Stromal cell of bone marrow (primary cell): ENCODE data around the gene RMND5A.
"Not testable (repeated sequence)": the region's sequence is repeated elsewhere in the genome, so short reads cannot be mapped to it uniquely, and the experiment has no call there.

Experiments used
- DNase-seq: peaks from one replicate; pipeline ENCODE4 v3.0.0-alpha.2; 2012; ENCODE audit warnings: low read depth

The RMND5A gene

GRCh38 chr2:86719637-86720539, at the start of gene RMND5A:
RMND5A (plus strand) TSS chr2:86720291; CDS start chr2:86720668, 377 bp downstream.
- DNase-seq: peak; percentile 79

- peak; percentile 3 for DNase-seq
Observed at GRCh38 chr2:86671337-86671981, 48.6 kb upstream of the RMND5A start.

GRCh38 chr2:86672027-86672545, 48.0 kb upstream of the RMND5A start:
- no peak for DNase-seq

DNA sequence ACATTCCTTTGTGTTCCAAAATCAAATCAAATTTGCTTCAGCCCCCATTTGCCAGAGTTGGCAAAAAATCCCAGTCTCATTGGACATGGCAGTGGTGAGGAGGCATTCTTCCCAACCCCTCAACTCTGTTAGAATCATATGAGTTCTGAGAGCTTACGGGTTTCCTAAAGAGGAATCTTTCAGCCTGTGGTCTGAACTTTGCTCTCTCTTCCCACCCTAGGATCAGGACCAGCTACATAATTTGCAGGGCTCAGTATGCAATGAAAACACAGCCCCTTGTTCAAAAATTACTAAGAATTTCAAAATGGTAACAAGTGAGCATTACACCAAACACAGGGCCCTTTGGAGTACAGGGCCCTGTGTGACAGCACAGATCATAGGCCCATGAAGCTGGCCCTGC, 47.1 kb upstream of the RMND5A start:
- no peak for DNase-seq

GRCh38 chr2:86673986-86674670, 46.0 kb upstream of the RMND5A start:
- peak; percentile 6 for DNase-seq

GRCh38 chr2:86675104-86675503, 45.0 kb upstream of the RMND5A start:
- DNase-seq: no peak

DNA sequence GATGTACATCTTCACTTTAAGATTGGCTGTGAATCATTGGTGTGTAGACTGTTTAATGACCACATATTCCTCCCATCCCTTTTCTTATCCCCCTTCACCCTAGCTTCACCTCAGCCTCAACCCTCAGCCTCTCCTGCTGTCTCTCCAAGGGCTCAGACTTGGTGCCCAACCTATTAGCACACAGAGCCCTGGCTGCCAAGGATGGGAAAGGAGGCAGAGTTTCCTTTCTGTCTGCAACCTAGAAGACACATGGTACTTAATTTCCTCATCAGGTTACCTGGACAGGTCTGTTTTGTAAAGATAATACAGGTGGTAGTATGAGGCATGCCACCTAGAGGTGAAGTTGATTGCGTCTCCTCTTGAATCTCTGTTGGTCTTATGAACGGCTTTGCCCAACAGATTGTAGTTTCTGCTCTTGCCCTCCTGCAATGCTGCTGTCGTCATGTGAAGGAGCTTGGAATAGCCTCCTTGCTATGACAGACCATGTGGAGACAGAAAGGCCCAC, 44.5 kb upstream of the RMND5A start:
- no peak for DNase-seq

- DNase-seq: no peak
Observed at GRCh38 chr2:86677816-86678215, 42.3 kb upstream of the RMND5A start.

- DNase-seq: no peak
Observed at GRCh38 chr2:86679036-86679435, 41.1 kb upstream of the RMND5A start.

GRCh38 chr2:86685351-86685750, 34.7 kb upstream of the RMND5A start:
- DNase-seq: no peak

DNA sequence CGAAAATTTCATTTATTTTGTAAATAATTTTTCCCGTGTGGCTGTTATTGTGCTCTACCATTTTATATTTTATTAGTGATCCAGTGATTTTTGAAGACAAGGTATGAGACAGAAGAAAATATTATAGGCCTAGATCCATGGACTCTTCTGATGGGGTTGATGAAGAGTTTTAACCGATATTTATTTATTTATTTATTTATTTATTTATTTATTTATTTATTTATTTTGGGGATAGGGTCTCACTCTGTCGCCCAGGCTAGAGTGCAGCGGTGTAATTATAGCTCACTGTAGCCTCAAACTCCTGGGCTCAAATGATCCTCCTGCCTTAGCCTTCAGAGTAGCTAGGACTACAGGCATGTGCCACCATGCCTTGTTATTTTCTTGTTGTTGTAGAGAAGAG, 33.6 kb upstream of the RMND5A start:
- DNase-seq: no peak

DNA sequence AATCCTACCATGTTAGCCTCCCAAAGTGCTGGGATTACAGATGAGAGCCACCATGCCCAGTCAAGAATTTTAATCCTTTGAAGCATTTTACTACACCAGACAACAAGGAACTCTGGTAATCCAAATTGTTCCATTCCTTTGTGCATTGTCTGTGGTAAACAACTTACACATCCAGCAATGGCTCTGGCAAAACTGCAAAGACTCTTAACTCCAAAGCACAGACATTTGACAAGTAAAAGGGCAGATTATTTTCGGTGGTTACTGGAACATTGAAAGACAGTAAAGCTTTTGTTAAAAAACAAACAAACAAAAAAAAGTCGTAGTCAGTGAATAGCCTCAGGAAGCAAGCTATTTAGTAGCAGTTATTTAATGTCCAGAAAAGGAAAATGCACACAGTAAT, 33.2 kb upstream of the RMND5A start:
- DNase-seq: no peak

GRCh38 chr2:86695053-86695691, 24.9 kb upstream of the RMND5A start:
- no peak for DNase-seq

GRCh38 chr2:86697551-86698104, 22.5 kb upstream of the RMND5A start:
- DNase-seq: no peak

- DNase-seq: peak; percentile 37
Observed at GRCh38 chr2:86700690-86701089, 19.4 kb upstream of the RMND5A start.

DNA sequence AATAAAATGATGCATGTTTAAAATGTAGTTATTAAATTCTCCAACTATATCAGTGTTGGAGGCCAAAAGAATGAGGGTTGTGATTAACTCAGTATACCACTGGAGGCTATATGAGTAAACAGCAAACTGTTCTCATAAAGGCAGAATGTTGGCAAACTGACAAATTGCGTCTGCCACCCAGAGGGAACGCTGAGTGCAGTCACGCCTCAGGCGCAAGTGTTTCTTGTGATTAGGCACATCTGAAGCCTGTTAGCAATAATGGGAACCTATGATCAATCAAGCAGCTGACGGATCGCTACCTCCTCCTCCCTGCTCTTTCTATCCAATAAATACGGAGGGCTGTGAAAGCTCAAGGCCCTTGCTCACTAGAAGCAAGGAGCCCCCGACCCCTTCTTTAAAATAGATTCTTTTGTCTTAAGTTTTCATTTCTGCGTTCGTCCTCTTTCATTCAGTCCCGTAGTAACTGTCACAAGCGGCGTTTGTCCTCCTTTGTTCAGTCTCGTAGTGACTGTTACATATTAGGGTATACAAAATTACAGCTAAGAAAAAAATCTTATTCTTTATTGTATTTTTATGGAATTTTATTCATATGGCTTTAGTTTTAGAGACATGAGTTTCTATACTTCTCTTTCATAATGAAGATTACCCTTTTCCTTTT, 16.3 kb upstream of the RMND5A start:
- no peak for DNase-seq

- peak; percentile 43 for DNase-seq
Observed at GRCh38 chr2:86704459-86704971, 15.6 kb upstream of the RMND5A start.

GRCh38 chr2:86706220-86706619, 13.9 kb upstream of the RMND5A start:
- no peak for DNase-seq

DNA sequence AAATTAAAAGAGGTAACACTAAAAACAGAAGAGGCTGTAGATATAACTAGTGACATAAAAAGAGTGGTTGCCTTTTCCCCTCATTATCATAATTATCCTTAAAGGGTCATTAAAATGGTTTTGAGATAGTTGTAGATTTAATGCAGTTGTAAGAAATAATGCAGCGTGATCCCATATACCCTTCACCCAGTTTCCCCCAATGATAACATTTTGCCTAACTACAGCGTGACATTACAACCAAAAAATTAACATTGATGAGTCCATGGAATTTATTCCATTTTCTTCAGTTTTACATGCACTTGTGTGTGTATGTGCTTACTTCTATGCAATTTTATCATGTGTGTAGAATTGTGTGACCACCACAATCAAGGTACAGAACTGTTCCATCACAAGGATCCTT, 13.2 kb upstream of the RMND5A start:
- no peak for DNase-seq

DNA sequence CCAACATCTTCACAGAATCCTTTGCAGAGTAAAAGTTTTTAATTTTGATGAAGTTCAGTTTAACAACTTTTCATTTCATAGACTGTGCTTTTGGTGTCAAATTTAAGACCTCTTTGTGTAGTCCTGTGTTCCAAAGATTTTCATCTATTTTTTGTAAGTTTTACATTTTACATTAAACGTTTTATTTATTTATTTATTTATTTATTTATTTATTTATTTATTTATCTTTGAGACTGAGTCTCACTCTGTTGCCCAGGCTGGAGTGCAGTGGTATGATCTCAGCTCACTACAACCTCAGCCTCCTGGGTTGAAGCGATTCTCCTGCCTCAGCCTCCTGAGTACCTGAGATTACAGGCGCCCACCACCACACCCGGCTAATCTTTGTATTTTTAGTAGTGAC, 12.0 kb upstream of the RMND5A start:
- not testable (repeated sequence) for DNase-seq
